Progenitor cell of endocrine pancreas (in vitro differentiated cells): ENCODE measurements around the gene NRG2. TPM values are rescaled to one million over a fixed set of nuclear protein-coding genes. Genes with fewer than 3 reads are reported as not detected.

ENCODE experiments used
- DNase-seq: peaks from one replicate; pipeline ENCODE4 v3.0.0; 2021; ENCODE audit warnings: low spot score; ENCODE audit not compliant: unreplicated experiment
- H3K27ac Mint-ChIP-seq: 2 replicates; pipeline ENCODE4 v1.8.0; 2021; ENCODE audit warnings: mild to moderate bottlenecking, moderate library complexity, mixed read lengths
- H3K27me3 Mint-ChIP-seq: 2 replicates; pipeline ENCODE4 v1.8.0; 2021; ENCODE audit warnings: mixed read lengths
- H3K36me3 Mint-ChIP-seq: 2 replicates; pipeline ENCODE4 v1.8.0; 2022; ENCODE audit warnings: mixed read lengths; ENCODE audit not compliant: insufficient read depth
- H3K4me1 Mint-ChIP-seq: 2 replicates; pipeline ENCODE4 v1.8.0; 2021; ENCODE audit warnings: low read depth, mixed read lengths
- H3K4me3 Mint-ChIP-seq: 2 replicates; pipeline ENCODE4 v1.8.0; 2021; ENCODE audit warnings: low read depth, mild to moderate bottlenecking, moderate library complexity, mixed read lengths
- H3K9me3 Mint-ChIP-seq: 2 replicates; pipeline ENCODE4 v1.8.0; 2021; ENCODE audit warnings: low read depth, mixed read lengths
- CTCF ChIP-seq: fragments of 200-600 bp; sonication (generic); IDR thresholded peaks from one replicate; pipeline ENCODE4 v1.5.0; 2021; ENCODE audit warnings: antibody characterized with exemption, mild to moderate bottlenecking; ENCODE audit not compliant: unreplicated experiment
- total RNA-seq: library from RNA; stranded (reverse); gene quantifications from 2 replicates; pipeline ENCODE4 v1.2.1, GENCODE V29; 2021

The NRG2 gene
- total RNA-seq, 1 donor from 2014 or later, result 5.5 TPM

GRCh38 chr5:139969318-139969717 is 73.8 kb downstream of the NRG2 start:
- no peaks in the 10 kb centered on the region for H3K36me3 Mint-ChIP-seq
- no peak overlapping the region for H3K27ac Mint-ChIP-seq
- no peak overlapping the region for H3K4me3 Mint-ChIP-seq
- no peaks in the 10 kb centered on the region for H3K9me3 Mint-ChIP-seq
- TF ChIP-seq CTCF, result no peak
- no peak for DNase-seq
- H3K4me1 Mint-ChIP-seq, result no peaks in the 10 kb centered on the region
- peaks cover 12% of the 10 kb centered on the region for H3K27me3 Mint-ChIP-seq

- DNase-seq, result peak; percentile 94
- no peaks in the 10 kb centered on the region for H3K9me3 Mint-ChIP-seq
- no peaks in the 10 kb centered on the region for H3K4me1 Mint-ChIP-seq
- peak; percentile 99 for TF ChIP-seq CTCF
- H3K4me3 Mint-ChIP-seq, result no peak overlapping the region
- H3K36me3 Mint-ChIP-seq, result no peaks in the 10 kb centered on the region
- peaks cover 12% of the 10 kb centered on the region for H3K27me3 Mint-ChIP-seq
- no peak overlapping the region for H3K27ac Mint-ChIP-seq
Observed at GRCh38 chr5:139968547-139969261, 74.4 kb downstream of the NRG2 start.

- Mint-ChIP-seq H3K9me3 (no peaks in the 10 kb centered on the region), H3K27me3 (peaks cover 20% of the 10 kb centered on the region), H3K4me3 (no peak overlapping the region), H3K36me3 (no peaks in the 10 kb centered on the region), H3K27ac (no peak overlapping the region), H3K4me1 (no peaks in the 10 kb centered on the region)
- TF ChIP-seq CTCF, result no peak
- no peak for DNase-seq
Observed at GRCh38 chr5:139967353-139967752, 75.7 kb downstream of the NRG2 start.

DNA sequence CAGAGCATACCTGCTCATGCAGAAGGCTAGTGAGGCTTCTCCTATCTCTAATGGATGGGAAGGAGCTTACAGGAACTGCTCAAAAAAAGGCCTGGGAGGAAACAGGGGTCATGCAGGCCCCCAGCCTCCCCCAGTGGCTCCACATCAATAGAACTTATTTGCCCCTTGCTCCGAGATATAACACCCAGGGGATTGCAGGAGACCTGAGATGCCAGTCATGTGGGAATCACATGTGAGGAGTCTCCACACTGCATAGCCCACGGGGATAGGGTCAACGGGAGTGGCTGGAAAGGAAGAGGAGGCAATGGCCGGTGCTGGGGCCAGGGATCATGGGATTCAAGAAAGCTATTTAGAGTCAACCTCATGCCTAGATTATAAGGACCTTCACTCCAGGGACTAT is 76.2 kb downstream of the NRG2 start:
- DNase-seq, result no peak
- Mint-ChIP-seq H3K4me1 (no peaks in the 10 kb centered on the region), H3K4me3 (no peak overlapping the region), H3K9me3 (no peaks in the 10 kb centered on the region), H3K27me3 (peaks cover 25% of the 10 kb centered on the region), H3K27ac (no peak overlapping the region), H3K36me3 (no peaks in the 10 kb centered on the region)
- no peak for TF ChIP-seq CTCF

DNA sequence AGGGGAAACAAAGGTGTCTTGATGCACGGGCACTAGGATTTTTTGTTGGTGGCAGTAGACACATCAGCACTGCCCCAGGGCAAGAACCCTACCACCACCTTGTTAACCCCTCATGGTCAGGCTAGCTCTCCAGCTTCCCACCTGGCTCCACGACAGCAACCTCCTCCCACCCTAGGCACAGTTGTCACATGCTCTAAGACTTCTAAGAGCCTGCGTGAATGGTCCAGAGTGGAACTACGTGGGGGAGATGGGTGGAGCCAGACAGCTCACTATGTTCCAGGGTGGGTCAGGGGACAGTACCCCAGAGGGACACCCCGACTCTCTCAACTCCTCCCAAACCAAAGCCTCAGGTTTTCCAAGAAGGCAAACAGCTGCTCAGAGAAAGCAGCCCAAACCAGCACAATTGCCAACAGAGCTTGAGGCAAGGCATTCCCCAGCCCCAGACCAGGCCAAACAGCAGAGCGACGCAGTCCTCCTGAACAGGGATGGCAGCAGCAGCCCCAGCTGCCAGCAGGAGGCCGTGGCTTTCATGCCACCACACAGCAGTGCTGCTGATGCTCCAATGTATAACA is 78.0 kb downstream of the NRG2 start:
- Mint-ChIP-seq H3K9me3 (no peaks in the 10 kb centered on the region), H3K27ac (no peak overlapping the region), H3K36me3 (no peaks in the 10 kb centered on the region), H3K4me1 (no peaks in the 10 kb centered on the region), H3K27me3 (peaks cover 25% of the 10 kb centered on the region), H3K4me3 (no peak overlapping the region)
- TF ChIP-seq CTCF, result no peak
- no peak for DNase-seq
